ENCODE measurements around the gene IMPG2. TPM values are rescaled to one million over a fixed set of nuclear protein-coding genes. Genes with fewer than 3 reads are reported as not detected.

Gene IMPG2
- total RNA-seq (2022) (0.50 and 0.78 TPM in 2 replicates), Bru-seq, nascent RNA (percentile 51 among the genes with signal in this experiment), BruChase-seq, experiment 1, labeled RNA remaining after a 6-hour chase (percentile 37 among the genes with signal in this experiment), BruChase-seq, experiment 2, labeled RNA remaining after a 2-hour chase (percentile 41 among the genes with signal in this experiment)
- long read RNA-seq, result 0 reads

- TF ChIP-seq, protein P1, sequence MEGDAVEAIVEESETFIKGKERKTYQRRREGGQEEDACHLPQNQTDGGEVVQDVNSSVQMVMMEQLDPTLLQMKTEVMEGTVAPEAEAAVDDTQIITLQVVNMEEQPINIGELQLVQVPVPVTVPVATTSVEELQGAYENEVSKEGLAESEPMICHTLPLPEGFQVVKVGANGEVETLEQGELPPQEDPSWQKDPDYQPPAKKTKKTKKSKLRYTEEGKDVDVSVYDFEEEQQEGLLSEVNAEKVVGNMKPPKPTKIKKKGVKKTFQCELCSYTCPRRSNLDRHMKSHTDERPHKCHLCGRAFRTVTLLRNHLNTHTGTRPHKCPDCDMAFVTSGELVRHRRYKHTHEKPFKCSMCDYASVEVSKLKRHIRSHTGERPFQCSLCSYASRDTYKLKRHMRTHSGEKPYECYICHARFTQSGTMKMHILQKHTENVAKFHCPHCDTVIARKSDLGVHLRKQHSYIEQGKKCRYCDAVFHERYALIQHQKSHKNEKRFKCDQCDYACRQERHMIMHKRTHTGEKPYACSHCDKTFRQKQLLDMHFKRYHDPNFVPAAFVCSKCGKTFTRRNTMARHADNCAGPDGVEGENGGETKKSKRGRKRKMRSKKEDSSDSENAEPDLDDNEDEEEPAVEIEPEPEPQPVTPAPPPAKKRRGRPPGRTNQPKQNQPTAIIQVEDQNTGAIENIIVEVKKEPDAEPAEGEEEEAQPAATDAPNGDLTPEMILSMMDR (IDR thresholded peaks at IDR 0.05; ENCODE audit: unreplicated experiment), result no peak
- CTCF ChIA-PET, result no interaction called here
- no TSS peak for BruUV-seq (replicated peaks)
- no peak for DNase-seq
- Mint-ChIP-seq H3K4me1 (ENCODE audit: low read depth, unreplicated experiment) (no peaks in the 10 kb centered on the region), H3K36me3 (ENCODE audit: insufficient read depth, unreplicated experiment) (no peaks in the 10 kb centered on the region), H3K4me3 (ENCODE audit: low read depth, unreplicated experiment) (no peak within 1 kb of the TSS), H3K9me3 (ENCODE audit: low read depth, unreplicated experiment) (no peaks in the 10 kb centered on the region), H3K27ac (ENCODE audit: unreplicated experiment) (no peak within 1 kb of the TSS), H3K27me3 (ENCODE audit: unreplicated experiment) (no peaks in the 10 kb centered on the region)
- intact Hi-C loops (cut with micrococcal nuclease; ENCODE audit: unreplicated experiment), result no loop called here
Measured at GRCh38 chr3:101320475-101320874, at the start of gene IMPG2. TSS of gene IMPG2 (minus strand) at chr3:101320575. CDS start at chr3:101320372, 203 bp downstream.

DNA sequence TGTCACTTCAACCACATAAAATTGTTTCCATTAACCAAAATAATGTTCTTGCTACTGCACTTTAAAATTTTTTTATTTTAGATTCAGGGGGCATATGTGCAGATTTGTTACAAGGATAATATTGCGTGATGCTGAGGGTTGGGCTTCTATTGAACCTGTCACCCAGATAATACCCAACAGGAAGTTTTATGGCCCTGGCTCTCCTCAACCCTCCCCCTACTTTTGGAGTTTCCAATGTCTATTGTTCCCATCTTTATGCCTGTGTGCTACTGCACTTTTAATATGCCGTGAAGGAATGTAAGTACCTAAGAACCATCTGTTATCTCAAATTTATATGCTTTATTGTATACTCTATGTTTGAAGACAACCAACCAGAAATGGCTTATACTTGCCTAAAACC lies 42.0 kb upstream of the IMPG2 start:
- no peak overlapping the region for H3K27ac Mint-ChIP-seq (ENCODE audit: unreplicated experiment)
- no peaks in the 10 kb centered on the region for H3K27me3 Mint-ChIP-seq (ENCODE audit: unreplicated experiment)
- no peaks in the 10 kb centered on the region for H3K36me3 Mint-ChIP-seq (ENCODE audit: insufficient read depth, unreplicated experiment)
- intact Hi-C loops (cut with micrococcal nuclease; ENCODE audit: unreplicated experiment), result no loop called here
- H3K9me3 Mint-ChIP-seq (ENCODE audit: low read depth, unreplicated experiment), result peaks cover under 1% of the 10 kb centered on the region
- no TSS peak for BruUV-seq (replicated peaks)
- no peak overlapping the region for H3K4me3 Mint-ChIP-seq (ENCODE audit: low read depth, unreplicated experiment)
- TF ChIP-seq, protein P1 (IDR thresholded peaks at IDR 0.05; ENCODE audit: unreplicated experiment), result no peak
- CTCF ChIA-PET, result no interaction called here
- no peaks in the 10 kb centered on the region for H3K4me1 Mint-ChIP-seq (ENCODE audit: low read depth, unreplicated experiment)
- no peak for DNase-seq

DNA sequence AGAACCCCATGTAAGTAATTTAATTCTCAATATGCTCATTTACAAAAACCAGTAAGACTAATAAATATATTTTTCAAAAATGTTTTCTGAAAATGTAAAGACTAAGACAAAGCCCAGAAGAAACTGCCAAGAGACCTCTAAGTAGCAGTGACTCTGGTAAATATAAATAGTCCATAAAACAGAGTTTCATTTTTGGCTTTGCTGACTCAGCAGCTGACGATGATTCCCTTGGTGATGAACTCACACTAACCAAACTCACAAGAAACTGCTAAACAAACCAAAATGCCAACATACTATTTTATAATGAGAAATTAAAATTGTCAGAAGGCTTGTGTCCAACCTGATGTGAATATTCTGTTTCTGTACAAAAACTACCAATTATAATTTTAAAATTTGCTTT lies 31.5 kb upstream of the IMPG2 start:
- CTCF ChIA-PET, result no interaction called here
- no peaks in the 10 kb centered on the region for H3K9me3 Mint-ChIP-seq (ENCODE audit: low read depth, unreplicated experiment)
- intact Hi-C loops (cut with micrococcal nuclease; ENCODE audit: unreplicated experiment), result no loop called here
- TF ChIP-seq, protein P1 (IDR thresholded peaks at IDR 0.05; ENCODE audit: unreplicated experiment), result no peak
- no peaks in the 10 kb centered on the region for H3K4me1 Mint-ChIP-seq (ENCODE audit: low read depth, unreplicated experiment)
- H3K36me3 Mint-ChIP-seq (ENCODE audit: insufficient read depth, unreplicated experiment), result no peaks in the 10 kb centered on the region
- no peak overlapping the region for H3K27ac Mint-ChIP-seq (ENCODE audit: unreplicated experiment)
- no peak for DNase-seq
- H3K27me3 Mint-ChIP-seq (ENCODE audit: unreplicated experiment), result no peaks in the 10 kb centered on the region
- H3K4me3 Mint-ChIP-seq (ENCODE audit: low read depth, unreplicated experiment), result no peak overlapping the region
- BruUV-seq (replicated peaks), result no TSS peak

DNA sequence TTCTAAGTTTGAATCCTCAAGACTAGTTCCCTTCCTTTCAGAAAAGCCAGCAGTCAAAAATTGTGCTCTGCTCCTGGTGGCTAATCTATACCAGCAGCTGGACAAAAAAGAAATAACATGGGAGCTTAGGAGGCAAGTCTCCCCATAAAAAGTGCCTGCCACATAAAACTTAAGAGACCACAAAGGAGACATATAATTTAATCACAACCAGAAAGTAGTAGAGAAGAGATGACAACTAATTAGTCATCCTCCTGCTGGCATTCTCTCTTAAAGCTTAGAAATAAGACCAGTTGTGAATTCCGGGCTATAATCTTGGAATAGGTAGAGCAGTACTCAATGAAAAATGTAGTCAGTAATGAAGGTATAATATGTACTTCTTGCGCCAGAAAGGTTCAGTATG lies 20.2 kb upstream of the IMPG2 start:
- TF ChIP-seq, protein P1 (IDR thresholded peaks at IDR 0.05; ENCODE audit: unreplicated experiment), result no peak
- no TSS peak for BruUV-seq (replicated peaks)
- no peaks in the 10 kb centered on the region for H3K27me3 Mint-ChIP-seq (ENCODE audit: unreplicated experiment)
- no peaks in the 10 kb centered on the region for H3K4me1 Mint-ChIP-seq (ENCODE audit: low read depth, unreplicated experiment)
- H3K27ac Mint-ChIP-seq (ENCODE audit: unreplicated experiment), result no peak overlapping the region
- DNase-seq, result no peak
- no peaks in the 10 kb centered on the region for H3K9me3 Mint-ChIP-seq (ENCODE audit: low read depth, unreplicated experiment)
- H3K4me3 Mint-ChIP-seq (ENCODE audit: low read depth, unreplicated experiment), result no peak overlapping the region
- intact Hi-C loops (cut with micrococcal nuclease; ENCODE audit: unreplicated experiment), result no loop called here
- CTCF ChIA-PET, result no interaction called here
- no peaks in the 10 kb centered on the region for H3K36me3 Mint-ChIP-seq (ENCODE audit: insufficient read depth, unreplicated experiment)

Measured in Calu3 (cell line).